GM12878 (cell line): ENCODE data around the gene CACFD1.

Experiments used
- BACH1 ChIP-seq: fragments of 450-650 bp; IDR thresholded peaks from 2 replicates; pipeline ENCODE4 v1.6.1; 2017; ENCODE audit warnings: mild to moderate bottlenecking, borderline replicate concordance
- BHLHE40 ChIP-seq, 2 experiments: fragments of 450-650 bp in 1 of 2; IDR thresholded peaks; 2 replicates each; pipeline ENCODE4 v1.6.1; 2011 to 2017; ENCODE audit warnings: low read depth in 2 of 2, borderline replicate concordance in 1 of 2, improper control_type of control experiment in 1 of 2, low read length in 1 of 2, mild to moderate bottlenecking in 1 of 2
- BMI1 ChIP-seq: fragments of 450-650 bp; IDR thresholded peaks from 2 replicates; pipeline ENCODE4 v1.6.1; 2016; ENCODE audit warnings: mild to moderate bottlenecking, moderate library complexity, borderline replicate concordance
- E2F4 ChIP-seq: IDR thresholded peaks from 2 replicates; pipeline ENCODE4 v1.6.1; 2012; ENCODE audit warnings: low read depth, low read length, improper control_type of control experiment
- EP300 ChIP-seq, 2 experiments: fragments of 150-350 bp in 1 of 2; IDR thresholded peaks; 2 replicates each; pipeline ENCODE4 v1.6.1; 2011 to 2012; ENCODE audit warnings: low read depth in 2 of 2, low read length in 2 of 2, borderline replicate concordance in 1 of 2, improper control_type of control experiment in 1 of 2, inconsistent platforms in 1 of 2; ENCODE audit not compliant: control insufficient read depth in 1 of 2
- POLR2A ChIP-seq: IDR thresholded peaks from 2 replicates; pipeline ENCODE4 v1.6.1; 2011; ENCODE audit warnings: low read depth, mild to moderate bottlenecking, low read length
- POLR2AphosphoS5 ChIP-seq: IDR thresholded peaks from 2 replicates; pipeline ENCODE4 v1.6.1; 2011; ENCODE audit warnings: mild to moderate bottlenecking, low read length, inconsistent platforms
- SRF ChIP-seq, 2 experiments: IDR thresholded peaks; 2 replicates each; pipeline ENCODE4 v1.6.1; 2011; ENCODE audit warnings: low read depth in 2 of 2, low read length in 2 of 2, mild to moderate bottlenecking in 1 of 2, moderate library complexity in 1 of 2
- TAF1 ChIP-seq: IDR thresholded peaks from 2 replicates; pipeline ENCODE4 v1.6.1; 2011; ENCODE audit warnings: mild to moderate bottlenecking, low read depth, low read length, borderline replicate concordance
- USF2 ChIP-seq: IDR thresholded peaks from 2 replicates; pipeline ENCODE4 v1.6.1; 2011; ENCODE audit warnings: low read depth, low read length, improper control_type of control experiment, borderline replicate concordance
- TF ChIP-seq, protein P1 (sequence below): fragments of 450-650 bp; IDR thresholded peaks from 2 replicates; pipeline ENCODE4 v1.6.1; 2016; ENCODE audit warnings: mild to moderate bottlenecking
- TF ChIP-seq, protein P2 (sequence below), 3 experiments: IDR thresholded peaks in 2 of 3; conservative IDR thresholded peaks in 1 of 3; 2 replicates each; pipeline ENCODE4 v1.5.1; 2011; ENCODE audit warnings: low read depth in 3 of 3, low read length in 3 of 3, mild to moderate bottlenecking in 3 of 3, control low read depth in 2 of 3, moderate library complexity in 2 of 3, inconsistent platforms in 1 of 3, mixed read lengths in 1 of 3; ENCODE audit not compliant: control insufficient read depth in 2 of 3, insufficient read depth in 1 of 3; ENCODE audit errors: extremely low read depth in 1 of 3

DNA sequence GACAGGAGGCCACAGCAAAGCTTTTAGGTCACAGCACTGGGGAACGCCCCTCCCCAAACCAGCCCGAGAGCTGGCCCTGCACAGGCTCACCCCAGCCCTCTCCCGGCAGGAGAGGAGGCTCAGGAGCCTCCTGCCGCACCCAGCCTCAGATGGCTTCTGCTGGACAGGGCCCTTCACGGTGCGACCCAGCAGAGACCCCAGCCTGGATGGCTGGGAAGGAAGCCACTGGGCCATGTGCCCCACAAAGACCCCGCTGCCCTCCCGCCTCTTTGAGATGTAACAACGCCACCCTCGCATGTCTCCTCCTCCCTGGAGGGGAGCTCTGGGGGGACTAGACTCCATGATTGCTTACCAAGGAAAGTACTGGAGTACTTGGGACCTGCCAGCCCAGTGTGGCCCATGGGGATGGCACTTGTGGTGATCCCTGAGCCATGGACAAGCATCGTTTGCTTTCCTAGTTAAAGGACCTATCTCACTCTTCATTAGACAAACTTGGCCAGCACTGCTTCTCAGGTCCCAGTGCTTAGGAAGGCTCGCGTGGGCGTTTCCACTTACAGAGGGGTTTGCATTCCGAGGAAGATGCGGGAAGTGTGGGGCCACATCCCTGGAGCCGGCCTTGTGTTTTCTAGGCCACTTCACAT lies 56.0 kb downstream of the CACFD1 start:
- no peak for TF ChIP-seq POLR2AphosphoS5
- no peak for TF ChIP-seq POLR2A
- no peak for TF ChIP-seq BHLHE40 (IDR thresholded peaks at IDR 0.05; ENCODE audit: borderline replicate concordance in 1 of 2, low read depth in 2 of 2, low read length in 1 of 2)
- TF ChIP-seq, protein P1, sequence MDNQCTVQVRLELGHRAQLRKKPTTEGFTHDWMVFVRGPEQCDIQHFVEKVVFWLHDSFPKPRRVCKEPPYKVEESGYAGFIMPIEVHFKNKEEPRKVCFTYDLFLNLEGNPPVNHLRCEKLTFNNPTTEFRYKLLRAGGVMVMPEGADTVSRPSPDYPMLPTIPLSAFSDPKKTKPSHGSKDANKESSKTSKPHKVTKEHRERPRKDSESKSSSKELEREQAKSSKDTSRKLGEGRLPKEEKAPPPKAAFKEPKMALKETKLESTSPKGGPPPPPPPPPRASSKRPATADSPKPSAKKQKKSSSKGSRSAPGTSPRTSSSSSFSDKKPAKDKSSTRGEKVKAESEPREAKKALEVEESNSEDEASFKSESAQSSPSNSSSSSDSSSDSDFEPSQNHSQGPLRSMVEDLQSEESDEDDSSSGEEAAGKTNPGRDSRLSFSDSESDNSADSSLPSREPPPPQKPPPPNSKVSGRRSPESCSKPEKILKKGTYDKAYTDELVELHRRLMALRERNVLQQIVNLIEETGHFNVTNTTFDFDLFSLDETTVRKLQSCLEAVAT: no peak
- TF ChIP-seq, protein P2, sequence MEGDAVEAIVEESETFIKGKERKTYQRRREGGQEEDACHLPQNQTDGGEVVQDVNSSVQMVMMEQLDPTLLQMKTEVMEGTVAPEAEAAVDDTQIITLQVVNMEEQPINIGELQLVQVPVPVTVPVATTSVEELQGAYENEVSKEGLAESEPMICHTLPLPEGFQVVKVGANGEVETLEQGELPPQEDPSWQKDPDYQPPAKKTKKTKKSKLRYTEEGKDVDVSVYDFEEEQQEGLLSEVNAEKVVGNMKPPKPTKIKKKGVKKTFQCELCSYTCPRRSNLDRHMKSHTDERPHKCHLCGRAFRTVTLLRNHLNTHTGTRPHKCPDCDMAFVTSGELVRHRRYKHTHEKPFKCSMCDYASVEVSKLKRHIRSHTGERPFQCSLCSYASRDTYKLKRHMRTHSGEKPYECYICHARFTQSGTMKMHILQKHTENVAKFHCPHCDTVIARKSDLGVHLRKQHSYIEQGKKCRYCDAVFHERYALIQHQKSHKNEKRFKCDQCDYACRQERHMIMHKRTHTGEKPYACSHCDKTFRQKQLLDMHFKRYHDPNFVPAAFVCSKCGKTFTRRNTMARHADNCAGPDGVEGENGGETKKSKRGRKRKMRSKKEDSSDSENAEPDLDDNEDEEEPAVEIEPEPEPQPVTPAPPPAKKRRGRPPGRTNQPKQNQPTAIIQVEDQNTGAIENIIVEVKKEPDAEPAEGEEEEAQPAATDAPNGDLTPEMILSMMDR (IDR thresholded peaks at IDR 0.05 in 2 of 3, conservative IDR thresholded peaks at IDR 0.05 in 1 of 3; ENCODE audit: control insufficient read depth in 2 of 3, extremely low read depth in 1 of 3, insufficient read depth in 1 of 3, low read depth in 3 of 3, low read length in 3 of 3): no peak
- TF ChIP-seq TAF1: no peak
- TF ChIP-seq USF2: no peak
- no peak for TF ChIP-seq E2F4
- TF ChIP-seq BACH1: no peak
- TF ChIP-seq EP300 (IDR thresholded peaks at IDR 0.05; ENCODE audit: borderline replicate concordance in 1 of 2, control insufficient read depth in 1 of 2, low read depth in 2 of 2, low read length in 2 of 2): no peak
- TF ChIP-seq BMI1: no peak
- no peak for TF ChIP-seq SRF (IDR thresholded peaks at IDR 0.05; ENCODE audit: low read depth in 2 of 2, low read length in 2 of 2)
